ENCODE data around the gene HSPA6. TPM values are rescaled to one million over a fixed set of nuclear protein-coding genes. Genes with fewer than 3 reads are reported as not detected.

HSPA6 gene
- total and polyA plus RNA-seq, 5 donors from 2014 or later, result not detected

DNA sequence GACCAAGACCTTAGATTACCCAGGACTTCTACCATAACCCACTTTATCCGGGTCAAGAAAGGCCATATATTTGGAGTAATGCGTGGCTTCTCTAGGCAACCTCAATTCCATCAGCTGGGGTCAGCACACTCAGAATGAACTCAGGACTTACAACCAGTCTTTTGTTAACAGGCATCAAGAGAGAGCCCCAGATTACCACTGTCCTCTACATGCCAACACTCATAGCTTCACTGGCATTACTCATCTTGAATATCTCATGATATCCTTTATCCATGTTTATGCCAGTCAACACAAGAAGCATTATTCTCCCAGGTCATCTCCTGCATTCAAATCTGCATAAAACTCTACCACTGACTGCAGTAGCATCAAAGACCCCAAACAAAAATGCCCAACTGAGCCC is 25.7 kb upstream of the HSPA6 start:
- no peak for ATAC-seq (ENCODE audit: low read depth in 2 of 2)
- no peak overlapping the region for H3K4me3 Mint-ChIP-seq
- no peak overlapping the region for H3K27ac Mint-ChIP-seq
- peaks cover 28% of the 10 kb centered on the region for H3K27me3 ChIP-seq (ENCODE audit: control insufficient read depth, insufficient read depth, low read length)
- H3K27me3 Mint-ChIP-seq, result peaks cover 84% of the 10 kb centered on the region
- H3K36me3 ChIP-seq (ENCODE audit: control insufficient read depth, insufficient read depth, low read length), result no peaks in the 10 kb centered on the region
- no peaks in the 10 kb centered on the region for H3K4me1 Mint-ChIP-seq
- no peaks in the 10 kb centered on the region for H3K36me3 Mint-ChIP-seq
- no peak for DNase-seq
- no peak overlapping the region for H3K27ac ChIP-seq (ENCODE audit: insufficient read depth, low read length, poor library complexity, severe bottlenecking)
- H3K9me3 ChIP-seq (ENCODE audit: control insufficient read depth in 2 of 2, low read length in 2 of 2), result no peaks in the 10 kb centered on the region
- H3K4me1 ChIP-seq (ENCODE audit: control insufficient read depth, insufficient read depth, low read length, poor library complexity, severe bottlenecking), result no peaks in the 10 kb centered on the region
- no peaks in the 10 kb centered on the region for H3K9me3 Mint-ChIP-seq
- no peak overlapping the region for H3K4me3 ChIP-seq (ENCODE audit: low read depth, low read length)

DNA sequence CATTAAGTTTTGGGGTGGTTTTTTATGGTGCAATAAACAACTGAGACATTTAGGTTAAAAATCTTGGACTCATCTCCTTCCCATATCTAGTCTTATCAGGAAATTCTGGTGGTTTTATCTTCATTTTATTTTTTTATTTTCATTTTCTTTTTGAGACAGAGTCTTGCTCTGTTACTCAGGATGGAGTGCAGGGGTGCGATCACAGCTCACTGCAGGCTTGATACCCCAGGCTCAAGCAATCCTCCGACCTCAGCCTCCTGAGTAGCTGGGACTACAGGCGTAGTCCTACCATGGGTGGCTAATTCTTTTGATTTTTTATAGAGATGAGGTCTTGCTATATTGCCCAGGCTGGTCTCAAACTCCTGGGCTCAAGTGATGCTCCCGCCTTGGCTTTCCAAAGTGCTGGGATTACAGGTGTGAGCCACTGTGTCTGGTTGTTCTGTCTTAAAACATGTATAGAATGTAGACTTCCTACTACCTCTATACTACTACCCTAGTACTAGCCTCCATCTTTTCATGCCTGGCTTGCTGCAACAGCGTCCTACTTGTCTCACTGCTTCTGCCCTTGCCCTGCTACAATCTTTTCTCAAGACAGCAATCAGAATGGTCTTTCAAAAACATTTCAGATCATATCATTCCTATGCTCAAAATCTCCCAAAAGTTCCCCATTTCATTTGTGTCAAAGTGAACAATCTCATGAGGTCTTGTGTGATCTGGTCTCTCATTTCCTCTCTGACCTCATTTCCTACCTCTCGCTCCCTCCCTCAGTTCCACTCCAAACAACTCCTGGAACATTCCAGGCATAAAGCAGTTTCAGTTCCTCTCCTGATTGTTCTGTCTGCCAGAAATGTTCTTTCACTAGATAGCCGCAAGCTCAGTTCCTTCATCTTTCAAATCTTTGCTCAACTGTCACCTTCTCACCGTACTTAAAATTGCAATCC is 25.0 kb upstream of the HSPA6 start:
- Histone ChIP-seq H3K9me3 (ENCODE audit: control insufficient read depth in 2 of 2, low read length in 2 of 2) (no peaks in the 10 kb centered on the region), H3K36me3 (ENCODE audit: control insufficient read depth, insufficient read depth, low read length) (no peaks in the 10 kb centered on the region), H3K4me1 (ENCODE audit: control insufficient read depth, insufficient read depth, low read length, poor library complexity, severe bottlenecking) (no peaks in the 10 kb centered on the region), H3K27me3 (ENCODE audit: control insufficient read depth, insufficient read depth, low read length) (peaks cover 31% of the 10 kb centered on the region), H3K27ac (ENCODE audit: insufficient read depth, low read length, poor library complexity, severe bottlenecking) (no peak overlapping the region), H3K4me3 (ENCODE audit: low read depth, low read length) (no peak overlapping the region)
- Mint-ChIP-seq H3K4me3 (no peak overlapping the region), H3K36me3 (no peaks in the 10 kb centered on the region), H3K27me3 (peaks cover 81% of the 10 kb centered on the region), H3K9me3 (no peaks in the 10 kb centered on the region), H3K4me1 (no peaks in the 10 kb centered on the region), H3K27ac (no peak overlapping the region)
- DNase-seq (no peak), ATAC-seq (ENCODE audit: low read depth in 2 of 2) (no peak)

DNA sequence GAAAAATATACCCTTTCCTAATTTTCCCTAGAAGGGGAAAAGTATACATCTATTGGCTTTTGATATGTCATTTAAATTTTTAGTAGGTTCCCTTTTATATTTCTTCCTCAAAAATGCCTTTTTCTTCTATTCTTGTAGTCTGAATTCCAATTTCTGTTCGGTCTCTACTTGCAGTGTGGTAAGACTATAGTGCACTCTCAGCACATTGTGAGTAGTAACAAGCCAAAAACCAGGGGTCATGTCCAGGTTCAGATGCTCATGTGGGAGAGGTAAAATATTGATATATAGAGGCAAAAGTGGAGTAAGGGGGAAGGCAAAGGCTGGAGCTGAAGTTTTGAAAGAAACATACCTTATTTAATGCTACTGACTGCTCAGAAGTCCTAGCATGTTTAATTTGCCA is 23.1 kb upstream of the HSPA6 start:
- Mint-ChIP-seq H3K9me3 (no peaks in the 10 kb centered on the region), H3K36me3 (no peaks in the 10 kb centered on the region), H3K4me1 (no peaks in the 10 kb centered on the region), H3K27ac (no peak overlapping the region), H3K27me3 (peaks cover 71% of the 10 kb centered on the region), H3K4me3 (no peak overlapping the region)
- H3K4me3 ChIP-seq (ENCODE audit: low read depth, low read length), result no peak overlapping the region
- DNase-seq (no peak), ATAC-seq (ENCODE audit: low read depth in 2 of 2) (no peak)
- H3K4me1 ChIP-seq (ENCODE audit: control insufficient read depth, insufficient read depth, low read length, poor library complexity, severe bottlenecking), result no peaks in the 10 kb centered on the region
- no peaks in the 10 kb centered on the region for H3K36me3 ChIP-seq (ENCODE audit: control insufficient read depth, insufficient read depth, low read length)
- no peaks in the 10 kb centered on the region for H3K9me3 ChIP-seq (ENCODE audit: control insufficient read depth in 2 of 2, low read length in 2 of 2)
- no peak overlapping the region for H3K27ac ChIP-seq (ENCODE audit: insufficient read depth, low read length, poor library complexity, severe bottlenecking)
- peaks cover 37% of the 10 kb centered on the region for H3K27me3 ChIP-seq (ENCODE audit: control insufficient read depth, insufficient read depth, low read length)

DNA sequence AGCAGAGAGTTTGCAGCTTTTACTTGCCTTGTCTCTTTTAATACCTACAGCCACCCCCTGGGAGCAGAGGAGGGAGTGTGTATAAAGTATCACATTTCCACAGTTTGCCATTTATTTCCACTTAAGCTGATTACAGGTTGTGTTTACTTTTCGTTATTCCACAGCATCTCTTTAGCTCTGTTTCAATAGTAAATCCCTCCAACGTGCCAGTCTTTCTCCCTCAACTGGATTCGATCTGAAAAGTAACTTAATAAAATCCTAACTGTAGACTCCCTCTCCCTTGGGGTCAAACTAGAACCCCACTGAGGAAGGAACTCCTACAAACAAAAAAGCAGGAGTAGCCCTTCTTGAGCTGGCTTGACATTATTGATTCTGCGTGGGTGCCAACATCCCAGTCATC is 22.2 kb upstream of the HSPA6 start:
- no peak overlapping the region for H3K4me3 Mint-ChIP-seq
- peaks cover 0 to 2% (median 0%) of the 10 kb centered on the region in 4 donors for H3K4me1 Mint-ChIP-seq
- Histone ChIP-seq H3K4me1 (ENCODE audit: control insufficient read depth, insufficient read depth, low read length, poor library complexity, severe bottlenecking) (no peaks in the 10 kb centered on the region), H3K4me3 (ENCODE audit: low read depth, low read length) (no peak overlapping the region), H3K36me3 (ENCODE audit: control insufficient read depth, insufficient read depth, low read length) (no peaks in the 10 kb centered on the region), H3K9me3 (ENCODE audit: control insufficient read depth in 2 of 2, low read length in 2 of 2) (no peaks in the 10 kb centered on the region), H3K27me3 (ENCODE audit: control insufficient read depth, insufficient read depth, low read length) (peaks cover 29% of the 10 kb centered on the region), H3K27ac (ENCODE audit: insufficient read depth, low read length, poor library complexity, severe bottlenecking) (no peak overlapping the region)
- DNase-seq (no peak), ATAC-seq (ENCODE audit: low read depth in 2 of 2) (no peak)
- H3K27ac Mint-ChIP-seq, result no peak overlapping the region
- peaks cover 67% of the 10 kb centered on the region for H3K27me3 Mint-ChIP-seq
- H3K36me3 Mint-ChIP-seq, result no peaks in the 10 kb centered on the region
- H3K9me3 Mint-ChIP-seq, result no peaks in the 10 kb centered on the region

DNA sequence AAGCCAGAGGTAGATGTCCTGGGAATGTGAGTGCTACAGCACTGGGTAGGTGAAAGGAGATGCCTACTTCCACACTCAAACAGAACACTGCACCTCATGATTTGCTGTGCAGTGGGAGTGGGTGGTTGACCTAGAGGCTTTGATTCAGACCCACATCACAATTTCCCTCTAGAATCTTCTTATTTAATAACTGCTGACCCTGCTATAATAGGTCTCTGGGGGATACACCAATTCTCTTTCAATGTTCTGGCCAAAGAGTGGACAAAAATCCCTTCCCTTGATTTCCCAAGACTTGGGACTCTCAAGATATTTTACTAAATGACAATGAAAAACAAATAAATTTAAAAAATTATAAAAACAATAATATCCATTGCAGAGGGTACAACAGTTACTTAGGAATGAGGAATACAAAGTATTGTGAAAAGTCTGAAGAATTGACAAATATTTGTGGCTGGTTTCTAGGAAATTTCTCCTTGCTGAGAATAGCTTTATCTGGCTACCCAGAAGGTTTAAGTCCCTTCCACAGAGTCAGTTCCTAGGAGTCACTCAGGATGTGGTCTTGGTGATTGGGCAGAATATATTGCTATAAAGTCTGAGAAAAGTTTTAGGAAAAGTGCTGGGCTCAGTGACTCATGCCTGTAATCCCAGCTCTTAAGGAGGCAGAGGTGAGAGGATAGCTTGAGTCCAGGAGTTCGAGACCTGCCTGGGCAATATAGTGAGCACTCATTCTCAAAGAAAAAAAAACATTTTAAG is 21.5 kb upstream of the HSPA6 start:
- DNase-seq (no peak), ATAC-seq (ENCODE audit: low read depth in 2 of 2) (no peak)
- Mint-ChIP-seq H3K9me3 (no peaks in the 10 kb centered on the region), H3K36me3 (no peaks in the 10 kb centered on the region), H3K4me1 (peaks cover 0 to 2% (median 0%) of the 10 kb centered on the region in 4 donors), H3K27me3 (peaks cover 63% of the 10 kb centered on the region), H3K4me3 (no peak overlapping the region), H3K27ac (no peak overlapping the region)
- Histone ChIP-seq H3K9me3 (ENCODE audit: control insufficient read depth in 2 of 2, low read length in 2 of 2) (no peaks in the 10 kb centered on the region), H3K4me1 (ENCODE audit: control insufficient read depth, insufficient read depth, low read length, poor library complexity, severe bottlenecking) (no peaks in the 10 kb centered on the region), H3K27ac (ENCODE audit: insufficient read depth, low read length, poor library complexity, severe bottlenecking) (no peak overlapping the region), H3K4me3 (ENCODE audit: low read depth, low read length) (no peak overlapping the region), H3K27me3 (ENCODE audit: control insufficient read depth, insufficient read depth, low read length) (peaks cover 25% of the 10 kb centered on the region), H3K36me3 (ENCODE audit: control insufficient read depth, insufficient read depth, low read length) (no peaks in the 10 kb centered on the region)

DNA sequence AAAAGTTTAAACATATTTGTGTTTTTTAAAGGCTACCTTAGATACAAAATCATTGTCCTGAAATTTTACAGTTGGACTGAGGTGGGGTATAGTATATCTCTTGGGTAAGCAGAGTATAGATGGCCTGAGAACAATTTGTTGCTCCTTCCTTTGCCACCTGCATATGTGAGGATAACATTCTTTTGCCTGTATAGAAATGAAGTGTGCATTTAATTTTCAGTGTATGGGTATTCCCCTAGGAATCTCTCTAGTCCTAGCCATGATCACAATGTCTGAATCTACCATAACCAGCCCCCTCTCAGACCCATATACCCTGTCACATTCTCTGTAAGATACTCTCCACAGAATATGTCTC is 21.0 kb upstream of the HSPA6 start:
- Histone ChIP-seq H3K4me1 (ENCODE audit: control insufficient read depth, insufficient read depth, low read length, poor library complexity, severe bottlenecking) (no peaks in the 10 kb centered on the region), H3K27me3 (ENCODE audit: control insufficient read depth, insufficient read depth, low read length) (peaks cover 22% of the 10 kb centered on the region), H3K36me3 (ENCODE audit: control insufficient read depth, insufficient read depth, low read length) (no peaks in the 10 kb centered on the region), H3K27ac (ENCODE audit: insufficient read depth, low read length, poor library complexity, severe bottlenecking) (no peak overlapping the region), H3K4me3 (ENCODE audit: low read depth, low read length) (no peak overlapping the region), H3K9me3 (ENCODE audit: control insufficient read depth in 2 of 2, low read length in 2 of 2) (no peaks in the 10 kb centered on the region)
- ATAC-seq (ENCODE audit: low read depth in 2 of 2) (no peak), DNase-seq (no peak)
- Mint-ChIP-seq H3K36me3 (no peaks in the 10 kb centered on the region), H3K4me1 (peaks cover 0 to 2% (median 0%) of the 10 kb centered on the region in 4 donors), H3K27me3 (peaks cover 60% of the 10 kb centered on the region), H3K9me3 (no peaks in the 10 kb centered on the region), H3K27ac (no peak overlapping the region), H3K4me3 (no peak overlapping the region)

DNA sequence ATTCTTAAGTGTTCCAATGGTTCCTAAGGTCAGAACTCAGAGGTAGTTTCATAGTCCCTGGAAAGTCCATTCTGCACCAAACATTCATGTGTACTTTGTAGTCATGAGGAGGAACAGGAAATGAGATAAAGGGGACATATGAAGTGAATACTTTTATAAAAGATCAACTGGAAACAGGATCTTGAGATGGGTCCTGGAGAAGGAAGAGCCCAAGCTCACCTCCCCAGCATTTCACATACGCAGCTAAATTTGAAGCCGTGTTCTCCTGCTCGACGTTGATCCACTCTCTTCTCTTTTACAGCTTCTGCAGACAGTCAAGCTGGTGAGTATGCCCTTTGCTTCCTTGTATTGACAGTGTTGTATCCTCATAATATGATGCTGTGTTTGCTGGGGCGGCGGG is 18.7 kb upstream of the HSPA6 start:
- DNase-seq (no peak), ATAC-seq (ENCODE audit: low read depth in 2 of 2) (no peak)
- Mint-ChIP-seq H3K27ac (no peak overlapping the region), H3K36me3 (no peaks in the 10 kb centered on the region), H3K27me3 (peaks cover 60% of the 10 kb centered on the region), H3K4me1 (peaks cover 0 to 2% (median 0%) of the 10 kb centered on the region in 4 donors), H3K9me3 (no peaks in the 10 kb centered on the region), H3K4me3 (no peak overlapping the region)
- Histone ChIP-seq H3K9me3 (ENCODE audit: control insufficient read depth in 2 of 2, low read length in 2 of 2) (no peaks in the 10 kb centered on the region), H3K4me1 (ENCODE audit: control insufficient read depth, insufficient read depth, low read length, poor library complexity, severe bottlenecking) (no peaks in the 10 kb centered on the region), H3K36me3 (ENCODE audit: control insufficient read depth, insufficient read depth, low read length) (no peaks in the 10 kb centered on the region), H3K27ac (ENCODE audit: insufficient read depth, low read length, poor library complexity, severe bottlenecking) (no peak overlapping the region), H3K27me3 (ENCODE audit: control insufficient read depth, insufficient read depth, low read length) (peaks cover 15% of the 10 kb centered on the region), H3K4me3 (ENCODE audit: low read depth, low read length) (no peak overlapping the region)

Data from CD4-positive, CD25-positive, alpha-beta regulatory T cell (primary cell).